GM11168 (cell line): ENCODE results near the gene RAB3B.
"Not testable (repeated sequence)": the region's sequence is repeated elsewhere in the genome, so short reads cannot be mapped to it uniquely, and the experiment has no call there.

Experiments used
- in situ Hi-C: fragments of 300-500 bp; cut with MboI; formaldehyde crosslinking; loops from one replicate; pipeline ENCODE4 v1.12.0; 2022; ENCODE audit warnings: low sequenced_read_pairs; ENCODE audit not compliant: unreplicated experiment

The RAB3B gene

DNA sequence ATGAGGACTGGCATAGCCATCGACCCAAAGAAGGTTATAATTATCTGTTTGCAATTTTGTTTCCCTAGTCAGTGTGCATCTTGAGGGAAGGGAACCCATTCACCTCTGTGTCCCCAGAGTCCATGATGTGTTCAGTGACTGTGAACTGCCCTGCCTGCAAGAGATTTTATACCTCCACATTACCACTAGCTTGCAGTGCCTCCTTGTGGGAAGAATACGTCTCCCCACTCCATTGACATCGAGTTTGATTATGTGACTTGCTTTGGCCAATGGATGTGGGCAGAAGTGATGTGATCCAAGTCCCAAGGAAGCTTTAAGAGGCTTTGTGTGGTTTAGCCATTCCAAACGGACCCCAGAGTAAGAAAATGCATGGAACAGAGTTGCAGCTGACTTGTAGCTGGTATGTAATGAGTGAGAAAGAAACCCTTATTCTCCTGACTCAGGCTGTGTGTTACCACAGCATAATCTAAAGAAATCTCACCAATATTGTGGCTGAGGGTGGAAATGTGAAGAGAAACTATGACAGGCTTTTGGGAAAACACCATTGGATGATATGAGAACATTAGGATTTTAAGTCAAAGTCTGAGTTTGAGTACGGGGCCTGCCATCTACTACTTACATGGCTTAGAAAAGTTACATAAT is 64.2 kb downstream of the RAB3B start:
- in situ Hi-C loops: no loop called here

- in situ Hi-C loops: no loop called here
These were observed 66.0 kb downstream of the RAB3B start for GRCh38 chr1:51924455-51924854.

DNA sequence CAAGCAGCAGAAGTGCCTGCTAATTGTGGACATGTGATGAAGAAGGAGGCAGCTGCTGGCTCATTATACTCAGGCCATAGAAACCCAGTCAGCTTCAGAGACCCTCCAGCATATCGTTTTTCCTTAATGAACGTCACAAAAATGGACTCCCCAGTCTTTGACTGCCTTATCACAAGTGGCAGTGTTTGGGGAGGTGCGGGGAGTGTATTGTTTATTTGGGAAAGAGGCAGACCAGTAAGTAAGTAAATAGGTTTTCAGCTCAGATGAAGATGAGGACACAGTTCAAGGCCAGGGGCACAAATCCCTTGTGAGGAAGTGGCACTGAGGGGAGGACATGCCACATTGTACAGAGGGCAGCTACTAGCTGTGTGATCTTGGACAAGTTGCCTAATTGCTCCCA is 68.5 kb downstream of the RAB3B start:
- in situ Hi-C loops: no loop called here

- in situ Hi-C loops: no loop called here
These were observed 70.4 kb downstream of the RAB3B start for GRCh38 chr1:51920130-51920529.

GRCh38 chr1:51919684-51920083 is 70.8 kb downstream of the RAB3B start:
- in situ Hi-C loops: no loop called here

GRCh38 chr1:51916587-51917405 is 73.7 kb downstream of the RAB3B start:
- in situ Hi-C loops: no loop called here

- in situ Hi-C loops: no loop called here
These were observed 74.5 kb downstream of the RAB3B start for GRCh38 chr1:51915951-51916350.

DNA sequence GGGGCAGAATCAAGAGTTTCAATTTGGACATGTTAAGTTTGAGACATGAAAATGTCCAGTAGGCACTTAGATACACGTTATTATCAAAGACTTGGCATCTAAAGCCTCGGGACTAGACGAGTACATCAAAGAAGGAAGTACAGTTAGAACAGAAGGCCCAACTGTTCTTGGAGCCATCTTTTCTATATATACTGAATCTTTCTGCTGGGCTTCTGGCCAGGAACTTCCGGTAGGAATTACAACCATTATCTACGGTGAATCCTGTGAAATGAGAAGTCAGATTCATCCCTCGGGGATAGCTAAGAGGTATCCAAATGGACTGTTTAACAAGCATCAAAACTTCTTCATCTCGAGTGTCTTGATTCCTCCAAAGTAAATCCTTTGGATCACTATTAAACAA is 77.6 kb downstream of the RAB3B start:
- in situ Hi-C loops: no loop called here

- in situ Hi-C loops: no loop called here
These were observed 80.1 kb downstream of the RAB3B start for GRCh38 chr1:51910221-51911000.

DNA sequence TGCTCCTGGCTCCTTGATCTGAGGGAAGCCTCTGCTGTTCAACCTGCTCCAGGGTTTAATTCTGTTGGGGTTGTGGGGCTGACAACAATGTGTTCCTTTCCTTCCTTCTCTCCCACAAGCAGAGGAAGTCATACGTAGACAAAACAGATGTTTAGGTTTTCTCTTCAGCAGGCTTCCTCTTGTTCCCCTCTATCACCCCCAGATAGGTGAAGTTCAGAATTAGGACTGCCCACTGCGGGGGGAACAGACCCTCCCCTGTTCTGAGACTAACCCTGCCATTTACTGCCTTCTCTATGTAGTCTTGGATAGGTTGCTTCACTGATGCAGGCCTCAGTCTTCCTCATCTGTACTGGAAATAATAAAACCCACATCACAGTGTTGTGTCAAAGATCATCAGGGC is 82.0 kb downstream of the RAB3B start:
- in situ Hi-C loops: loop anchor here (5.0 kb wide), 1 partner anchor 99 kb away; no protein-coding TSS in a partner anchor

GRCh38 chr1:51907079-51907702 is 83.3 kb downstream of the RAB3B start:
- in situ Hi-C loops: loop anchor here (5.0 kb wide), 1 partner anchor 100 kb away; no protein-coding TSS in a partner anchor

DNA sequence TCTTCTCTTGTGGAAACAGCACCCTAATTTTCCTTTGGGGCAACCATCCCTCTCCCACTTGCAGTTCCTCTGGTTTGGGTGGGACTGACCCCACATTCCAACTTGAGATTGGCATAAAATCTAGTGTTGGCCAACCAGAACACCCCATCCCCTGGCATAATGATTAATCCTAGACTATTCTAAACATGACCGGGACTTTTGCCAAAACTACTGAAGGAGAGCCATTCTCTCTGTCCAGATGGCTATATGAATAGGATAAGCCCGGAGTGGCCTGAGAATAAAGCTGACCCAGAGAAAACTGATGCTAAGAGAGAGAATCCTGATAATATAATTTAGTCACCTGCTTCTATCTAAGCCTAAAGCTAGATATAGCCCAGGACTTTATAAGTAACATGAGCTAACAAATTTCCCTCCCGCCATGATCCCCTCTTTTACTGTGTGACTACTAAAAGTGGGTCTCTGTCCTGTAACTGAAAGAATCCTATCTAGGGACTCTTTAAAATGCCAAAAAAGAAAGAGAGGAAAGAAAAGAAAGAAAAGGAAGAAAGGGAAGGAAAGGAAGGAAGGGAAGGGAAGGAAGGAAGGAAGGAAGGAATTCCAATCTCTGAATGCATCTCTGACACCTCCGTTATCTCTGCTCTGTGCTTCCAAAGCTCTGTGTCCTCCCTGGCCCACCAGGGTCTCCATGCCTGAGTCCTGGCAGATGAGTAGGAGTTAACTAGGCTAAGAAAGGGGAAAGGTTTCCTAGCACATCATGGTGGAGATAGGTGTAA is 84.0 kb downstream of the RAB3B start:
- in situ Hi-C loops: loop anchor here (5.0 kb wide), 1 partner anchor 101 kb away; no protein-coding TSS in a partner anchor

DNA sequence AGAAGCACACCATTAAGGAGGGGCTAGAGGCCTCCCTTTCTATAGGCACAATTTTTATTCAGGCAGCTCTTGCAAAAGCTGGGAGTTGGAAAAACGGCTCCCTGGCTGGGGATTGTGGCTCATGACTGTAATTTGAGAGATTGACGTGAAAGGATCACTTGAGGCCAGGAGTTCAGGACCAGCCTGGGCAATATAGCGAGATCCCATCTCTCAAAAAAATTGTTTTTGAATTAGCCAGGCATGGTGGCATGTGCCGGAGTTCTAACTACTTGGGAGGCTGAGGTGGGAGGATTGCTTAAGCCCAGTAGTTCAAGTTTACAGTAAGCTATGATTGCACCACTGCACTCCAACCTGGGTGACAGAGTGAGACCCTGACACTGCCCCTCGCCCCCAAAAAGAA is 88.0 kb downstream of the RAB3B start:
- in situ Hi-C loops: no loop called here

DNA sequence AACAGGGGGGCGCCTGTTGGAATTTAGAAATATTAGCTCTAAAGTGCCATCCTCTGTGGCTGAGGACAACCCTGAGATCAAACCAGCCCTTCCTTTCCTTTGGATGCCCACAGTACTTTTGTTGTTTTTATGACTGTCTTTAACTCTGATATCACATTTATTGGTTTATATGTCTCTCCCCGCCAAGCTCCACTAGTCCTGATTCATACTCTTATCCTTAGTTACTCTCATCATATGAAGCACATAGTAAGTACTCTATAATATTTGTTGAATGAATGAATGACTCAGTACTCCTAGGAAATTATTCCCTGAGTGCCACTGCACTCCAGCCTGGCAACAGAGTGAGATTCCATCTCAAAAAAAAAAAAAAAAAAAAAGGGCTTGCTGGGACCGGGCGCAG is 89.3 kb downstream of the RAB3B start:
- in situ Hi-C loops: no loop called here

- in situ Hi-C loops: no loop called here
These were observed 91.5 kb downstream of the RAB3B start for GRCh38 chr1:51899022-51899421.

DNA sequence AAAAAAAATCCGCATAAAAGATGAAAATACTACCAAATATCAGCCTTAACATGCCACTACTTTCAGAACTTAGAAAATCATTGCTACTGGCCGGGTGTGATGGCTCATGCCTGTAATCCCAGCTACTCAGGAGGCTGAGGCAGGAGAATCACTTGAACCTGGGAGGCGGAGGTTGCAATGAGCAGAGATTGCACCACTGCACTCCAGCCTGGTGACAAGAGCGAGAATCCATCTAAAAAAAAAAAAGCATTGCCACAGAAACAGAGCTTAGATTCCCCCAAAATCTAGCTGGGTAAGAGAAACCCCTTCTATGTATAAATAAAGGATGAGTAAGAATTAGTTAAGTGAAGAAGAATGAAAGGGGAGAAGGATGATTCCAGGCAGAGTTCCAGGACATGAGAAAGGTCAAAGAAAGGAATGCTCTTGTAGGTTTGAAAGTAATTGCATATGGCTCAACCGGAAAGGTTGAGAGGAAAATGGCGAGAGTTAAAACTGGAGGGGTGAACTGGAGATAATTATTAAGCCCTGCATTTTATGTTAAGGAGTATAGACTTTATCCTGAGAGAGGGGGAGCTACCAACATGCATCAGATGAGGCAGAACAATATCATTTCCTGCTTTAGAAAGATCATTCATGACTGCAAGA is 92.3 kb downstream of the RAB3B start:
- in situ Hi-C loops: no loop called here

GRCh38 chr1:51897699-51898031 is 92.8 kb downstream of the RAB3B start:
- in situ Hi-C loops: no loop called here

DNA sequence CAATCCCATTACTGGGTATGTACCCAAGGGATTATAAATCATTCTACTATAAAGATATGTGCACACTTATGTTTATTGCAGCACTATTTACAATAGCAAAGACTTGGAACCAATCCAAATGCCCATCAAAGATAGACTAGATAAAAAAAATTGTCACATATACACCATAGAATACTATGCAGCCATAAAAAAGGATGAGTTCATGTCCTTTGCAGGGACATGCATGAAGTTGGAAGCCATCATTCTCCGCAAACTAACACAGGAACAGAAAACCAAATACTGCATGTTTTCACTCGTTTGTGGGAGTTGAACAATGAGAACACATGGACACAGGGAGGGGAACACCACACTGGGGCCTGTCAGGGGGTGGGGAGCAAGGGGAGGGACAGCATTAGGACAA is 95.8 kb downstream of the RAB3B start:
- in situ Hi-C loops: not testable (repeated sequence)

- in situ Hi-C loops: no loop called here
These were observed 111.7 kb downstream of the RAB3B start, which contains the start of gene NRDC for GRCh38 chr1:51878616-51879336. NRDC (minus strand) TSS chr1:51878727; CDS start chr1:51878615, 112 bp downstream.
